ENCODE data around the gene PCDHA3. TPM values are rescaled to one million over a fixed set of nuclear protein-coding genes. Genes with fewer than 3 reads are reported as not detected.
A peak's percentile ranks its signal among the peaks of the same experiment; 100 is the strongest.
"Not testable (repeated sequence)": the region's sequence is repeated elsewhere in the genome, so short reads cannot be mapped to it uniquely, and the experiment has no call there.

The PCDHA3 gene
- polyA plus RNA-seq, 1 of the 3 experiments (the other 2 are of a cell fraction): 0.02 TPM

- no peaks in the 10 kb centered on the region for H3K36me3 ChIP-seq (replicated peaks in 1 of 2; ENCODE audit: control insufficient read depth in 1 of 2, insufficient read depth in 2 of 2, low read length in 1 of 2)
- H3K79me2 ChIP-seq (ENCODE audit: insufficient read depth): no peaks in the 10 kb centered on the region
- peak within 1 kb of the TSS; percentile 75 for H3K4me2 ChIP-seq
- H3K9me2 ChIP-seq: no peaks in the 10 kb centered on the region
- H3K27ac ChIP-seq (ENCODE audit: low read depth in 2 of 2, low read length in 1 of 2): peak within 1 kb of the TSS in 1 of 2 experiments; percentile 77; a peak in 2 of 4 replicates
- peak within 1 kb of the TSS; percentile 63 for H3K4me3 ChIP-seq (ENCODE audit: low read depth in 2 of 2, low read length in 1 of 2)
- 37% methylated on average over 30 of the region's 47 CpGs for WGBS (ENCODE audit: low lambda C conversion rate)
- POLR2A ChIA-PET: interaction anchor here (0.6 kb wide), 1 partner anchor 301 kb away, joined by 4 read pairs; no protein-coding TSS in a partner anchor
- CTCF ChIA-PET: interaction anchor here (0.6 to 5.0 kb wide), 39 partner anchors 8 to 416 kb away, joined by 3 to 52 read pairs (median 4); partner anchors contain the start of genes PCDHA1, PCDHA2, PCDHA5 and PCDHA6
- peak within 1 kb of the TSS; percentile 90; the same call in 1 of the 2 replicates for H2AFZ ChIP-seq (ENCODE audit: low read depth)
- DNase-seq: peak; percentile 65
- H3K4me1 ChIP-seq (ENCODE audit: control insufficient read depth in 1 of 2, insufficient read depth in 2 of 2, low read depth in 1 of 2, low read length in 1 of 2): no peaks in the 10 kb centered on the region; a peak in 2 of 4 replicates
- H3F3A ChIP-seq (replicated peaks; ENCODE audit: insufficient read depth): no peaks in the 10 kb centered on the region
- H3K27me3 ChIP-seq (ENCODE audit: insufficient read depth): no peaks in the 10 kb centered on the region
- TF ChIP-seq YY1 (IDR thresholded peaks at IDR 0.05; ENCODE audit: low read depth): no peak
- no peak for TF ChIP-seq TCF12 (IDR thresholded peaks at IDR 0.05)
- TF ChIP-seq USF2 (IDR thresholded peaks at IDR 0.05; ENCODE audit: borderline replicate concordance, low read depth, low read length): no peak
- peak; percentile 69 for TF ChIP-seq RAD21 (IDR thresholded peaks at IDR 0.05; ENCODE audit: low read length)
- TF ChIP-seq POLR2AphosphoS5 (IDR thresholded peaks at IDR 0.05; ENCODE audit: low read depth, low read length): no peak
- no peak for TF ChIP-seq CHD2 (IDR thresholded peaks at IDR 0.05; ENCODE audit: low read length, partially characterized antibody)
- TF ChIP-seq GATA2 (CRISPR knock-in tag; IDR thresholded peaks at IDR 0.05): no peak
- TF ChIP-seq CTCF (IDR thresholded peaks at IDR 0.05): peak; percentile 63
- no peak for TF ChIP-seq REST (IDR thresholded peaks at IDR 0.05; ENCODE audit: low read depth, low read length)
- peak; percentile 45 for TF ChIP-seq SMC3 (IDR thresholded peaks at IDR 0.05; ENCODE audit: low read depth, low read length)
- TF ChIP-seq EP300 (IDR thresholded peaks at IDR 0.05; ENCODE audit: borderline replicate concordance in 1 of 2, low read depth in 1 of 2, low read length in 1 of 2): no peak
- no peak for TF ChIP-seq RFX5 (IDR thresholded peaks at IDR 0.05; ENCODE audit: low read length)
- TF ChIP-seq FOXJ3 (CRISPR knock-in tag; IDR thresholded peaks at IDR 0.05): no peak
- no peak for TF ChIP-seq PBX3 (IDR thresholded peaks at IDR 0.05)
- TF ChIP-seq MXI1 (IDR thresholded peaks at IDR 0.05; ENCODE audit: low read depth, low read length): no peak
- H3K9ac ChIP-seq: peak within 1 kb of the TSS; percentile 69
- no peaks in the 10 kb centered on the region for H4K20me1 ChIP-seq (ENCODE audit: insufficient read depth)
- H3K9me3 ChIP-seq: no peaks in the 10 kb centered on the region
These were observed 6.2 kb downstream of the PCDHA3 start, which contains the start of gene PCDHA4 for GRCh38 chr5:140806834-140807775. Gene PCDHA4 (plus strand): TSS chr5:140807068.

GRCh38 chr5:140808241-140808888, 7.5 kb downstream of the PCDHA3 start:
- ChIA-PET POLR2A (interaction anchor here (0.6 kb wide), 1 partner anchor 300 kb away, joined by 4 read pairs; no protein-coding TSS in a partner anchor), CTCF (interaction anchor here (0.6 to 5.0 kb wide), 28 partner anchors 7 to 415 kb away, joined by 3 to 52 read pairs (median 4); partner anchors contain the start of genes PCDHA1, PCDHA2, PCDHA5 and PCDHA8)
- H3K4me1 ChIP-seq (ENCODE audit: control insufficient read depth in 1 of 2, insufficient read depth in 2 of 2, low read depth in 1 of 2, low read length in 1 of 2); H3K4me2 ChIP-seq; H3K4me3 ChIP-seq (ENCODE audit: low read depth in 2 of 2, low read length in 1 of 2); H3K9me2 ChIP-seq; H3K27me3 ChIP-seq (ENCODE audit: insufficient read depth); H4K20me1 ChIP-seq (ENCODE audit: insufficient read depth); H3K79me2 ChIP-seq (ENCODE audit: insufficient read depth); H3K27ac ChIP-seq (ENCODE audit: low read depth in 2 of 2, low read length in 1 of 2); H2AFZ ChIP-seq (ENCODE audit: low read depth); H3F3A ChIP-seq (replicated peaks; ENCODE audit: insufficient read depth); DNase-seq; H3K36me3 ChIP-seq (replicated peaks in 1 of 2; ENCODE audit: control insufficient read depth in 1 of 2, insufficient read depth in 2 of 2, low read length in 1 of 2); H3K9ac ChIP-seq; H3K9me3 ChIP-seq: not testable (repeated sequence)
- WGBS (ENCODE audit: low lambda C conversion rate): 91% methylated on average over 49 of the region's 62 CpGs

Measured in SK-N-SH (cell line).